Activated CD4-positive, alpha-beta T cell treated with anti-CD3 and anti-CD28 coated beads for 36 hours (primary cell): Measurements from ENCODE around the gene PRKCE. TPM values are rescaled to one million over a fixed set of nuclear protein-coding genes. Genes with fewer than 3 reads are reported as not detected.

Experiments
- ATAC-seq: fragments of 200-7000 bp; cut with Tn5 transposase; one replicate; pipeline ENCODE4 v1.10.0; 2021; ENCODE audit warnings: mild to moderate bottlenecking, moderate library complexity
- CTCF ChIA-PET: fragments of 350-600 bp; sonication (Branson Sonifier 250); formaldehyde crosslinking; loops from one replicate; lab custom pipeline; 2021; ENCODE audit warnings: antibody characterized with exemption; lab: Charles Lee
- POLR2A ChIA-PET: fragments of 350-600 bp; sonication (Branson Sonifier 250); formaldehyde crosslinking; loops from one replicate; lab custom pipeline; 2021; ENCODE audit warnings: antibody characterized with exemption, inconsistent platforms; lab: Charles Lee
- DNase-seq: peaks from one replicate; pipeline ENCODE4 v3.0.0-alpha.2; 2020
- H3K27ac Mint-ChIP-seq: one replicate; pipeline ENCODE4 v1.8.0; 2021; ENCODE audit warnings: mixed read lengths
- H3K27me3 Mint-ChIP-seq: one replicate; pipeline ENCODE4 v1.8.0; 2021; ENCODE audit warnings: mixed read lengths
- H3K36me3 Mint-ChIP-seq: one replicate; pipeline ENCODE4 v1.8.0; 2021; ENCODE audit warnings: low read depth, mixed read lengths
- H3K4me1 Mint-ChIP-seq: one replicate; pipeline ENCODE4 v1.8.0; 2021; ENCODE audit warnings: mixed read lengths
- H3K4me3 Mint-ChIP-seq: one replicate; pipeline ENCODE4 v1.8.0; 2021; ENCODE audit warnings: mild to moderate bottlenecking, moderate library complexity, mixed read lengths
- H3K9me3 Mint-ChIP-seq: one replicate; pipeline ENCODE4 v1.8.0; 2021; ENCODE audit warnings: low read depth, mixed read lengths
- intact Hi-C, 2 experiments: fragments of 100-400 bp; cut with DNase I in 1 of 2; cut with micrococcal nuclease in 1 of 2; formaldehyde crosslinking; loops; one replicate each; pipeline versions ENCODE4 v1.14.2 to v1.15.1; 2022 to 2024; cut with DNase I, micrococcal nuclease
- total RNA-seq, 2 experiments: library from RNA; stranded (reverse); gene quantifications; one replicate each; pipeline ENCODE4 v1.2.3, GENCODE V29; 2021

The PRKCE gene
- total RNA-seq, 2 experiments from 2014 or later: 9.0 to 13.2 TPM

- intact Hi-C loops: no loop called here
- Mint-ChIP-seq H3K4me3 (no peak overlapping the region), H3K36me3 (no peaks in the 10 kb centered on the region), H3K27ac (no peak overlapping the region), H3K27me3 (no peaks in the 10 kb centered on the region), H3K4me1 (no peaks in the 10 kb centered on the region), H3K9me3 (no peaks in the 10 kb centered on the region)
- CTCF ChIA-PET: interaction anchor here (0.6 kb wide), 1 partner anchor 66 kb away, joined by 3 read pairs; no protein-coding TSS in a partner anchor
- ATAC-seq: no peak
- DNase-seq: no peak
- POLR2A ChIA-PET: no interaction called here
Observed at GRCh38 chr2:46122318-46122976, 471.0 kb downstream of the PRKCE start.

GRCh38 chr2:46123013-46123412, 471.5 kb downstream of the PRKCE start:
- DNase-seq (no peak), ATAC-seq (no peak)
- Mint-ChIP-seq H3K9me3 (no peaks in the 10 kb centered on the region), H3K4me3 (no peak overlapping the region), H3K27ac (no peak overlapping the region), H3K4me1 (no peaks in the 10 kb centered on the region), H3K36me3 (no peaks in the 10 kb centered on the region), H3K27me3 (no peaks in the 10 kb centered on the region)
- intact Hi-C loops: no loop called here
- ChIA-PET POLR2A (no interaction called here), CTCF (interaction anchor here (0.6 kb wide), 1 partner anchor 66 kb away, joined by 3 read pairs; no protein-coding TSS in a partner anchor)

GRCh38 chr2:46125798-46126197, 474.3 kb downstream of the PRKCE start:
- H3K9me3 Mint-ChIP-seq: no peaks in the 10 kb centered on the region
- DNase-seq (no peak), ATAC-seq (no peak)
- no peak overlapping the region for H3K4me3 Mint-ChIP-seq
- CTCF ChIA-PET: no interaction called here
- intact Hi-C loops: no loop called here
- no peaks in the 10 kb centered on the region for H3K4me1 Mint-ChIP-seq
- POLR2A ChIA-PET: no interaction called here
- no peaks in the 10 kb centered on the region for H3K36me3 Mint-ChIP-seq
- H3K27me3 Mint-ChIP-seq: no peaks in the 10 kb centered on the region
- no peak overlapping the region for H3K27ac Mint-ChIP-seq

DNA sequence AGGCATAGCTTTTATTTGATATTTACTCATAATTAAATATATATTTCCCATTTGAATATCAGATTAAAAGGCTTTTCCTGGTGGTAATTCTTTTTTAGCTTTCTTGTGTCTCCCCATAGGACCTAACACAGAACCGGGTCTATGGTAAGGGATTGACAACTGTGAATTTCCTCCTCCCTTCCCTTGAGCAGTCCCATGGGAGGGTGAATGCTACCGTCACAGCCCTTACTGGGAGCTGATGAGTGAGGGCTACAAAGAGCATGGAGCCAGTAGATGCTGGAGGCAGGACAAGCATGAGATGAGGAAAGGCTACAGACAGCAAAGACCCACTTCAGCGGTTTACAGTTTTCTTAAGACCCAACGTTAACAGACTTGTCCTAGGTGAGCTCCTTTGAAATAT, 475.1 kb downstream of the PRKCE start:
- intact Hi-C loops: no loop called here
- ChIA-PET POLR2A (no interaction called here), CTCF (interaction anchor here (0.7 kb wide), 1 partner anchor 167 kb away, joined by 3 read pairs; no protein-coding TSS in a partner anchor)
- no peaks in the 10 kb centered on the region for H3K27me3 Mint-ChIP-seq
- H3K36me3 Mint-ChIP-seq: no peaks in the 10 kb centered on the region
- H3K27ac Mint-ChIP-seq: no peak overlapping the region
- H3K4me1 Mint-ChIP-seq: no peaks in the 10 kb centered on the region
- no peak overlapping the region for H3K4me3 Mint-ChIP-seq
- DNase-seq (no peak), ATAC-seq (no peak)
- no peaks in the 10 kb centered on the region for H3K9me3 Mint-ChIP-seq

DNA sequence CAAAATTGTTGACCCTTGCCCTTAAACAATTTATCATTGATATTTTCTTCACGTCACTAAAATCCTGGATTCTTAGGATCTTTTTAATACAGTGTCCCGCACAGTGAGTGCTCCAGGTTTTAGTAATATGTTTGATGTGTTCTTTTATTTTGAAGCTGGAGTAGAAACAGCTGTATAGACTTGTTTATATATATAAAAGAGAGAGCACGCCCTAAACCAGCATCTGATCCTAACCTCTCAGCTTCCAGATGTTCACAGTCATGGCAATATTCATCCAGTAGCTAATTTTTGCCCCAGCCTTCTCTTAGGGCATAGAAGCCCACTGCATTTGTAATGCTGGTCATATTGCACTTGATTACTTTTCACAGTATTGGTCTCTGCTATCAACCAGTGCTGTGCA, 475.7 kb downstream of the PRKCE start:
- DNase-seq (no peak), ATAC-seq (no peak)
- Mint-ChIP-seq H3K27me3 (no peaks in the 10 kb centered on the region), H3K4me1 (no peaks in the 10 kb centered on the region), H3K27ac (no peak overlapping the region), H3K4me3 (no peak overlapping the region), H3K36me3 (no peaks in the 10 kb centered on the region), H3K9me3 (no peaks in the 10 kb centered on the region)
- POLR2A ChIA-PET: no interaction called here
- CTCF ChIA-PET: no interaction called here
- intact Hi-C loops: no loop called here

GRCh38 chr2:46130511-46130910, 479.0 kb downstream of the PRKCE start:
- ChIA-PET POLR2A (no interaction called here), CTCF (no interaction called here)
- Mint-ChIP-seq H3K36me3 (no peaks in the 10 kb centered on the region), H3K4me1 (no peaks in the 10 kb centered on the region), H3K4me3 (no peak overlapping the region), H3K9me3 (no peaks in the 10 kb centered on the region), H3K27me3 (no peaks in the 10 kb centered on the region), H3K27ac (no peak overlapping the region)
- no peak for ATAC-seq
- DNase-seq: no peak
- intact Hi-C loops: no loop called here

DNA sequence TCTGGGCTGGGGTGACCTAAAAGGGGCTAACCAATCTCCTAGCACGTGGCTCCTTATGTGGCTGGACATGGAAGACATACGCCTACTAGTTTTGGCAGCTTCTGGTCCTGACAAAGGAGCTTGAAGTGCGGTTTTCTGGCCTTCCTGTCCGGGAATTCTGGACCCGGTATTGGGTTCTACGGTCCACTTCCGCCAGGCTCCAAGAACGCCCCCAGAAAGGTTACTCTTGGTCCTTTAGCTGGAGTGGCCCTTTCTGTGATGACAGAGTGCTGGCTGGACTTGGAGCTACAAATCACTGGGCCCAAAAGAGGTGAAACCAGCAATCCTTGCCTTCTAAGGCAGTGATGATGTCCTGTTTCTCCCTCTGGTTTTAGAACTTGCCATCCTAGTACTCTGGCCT, 481.5 kb downstream of the PRKCE start:
- no peaks in the 10 kb centered on the region for H3K4me1 Mint-ChIP-seq
- CTCF ChIA-PET: interaction anchor here (0.8 kb wide), 1 partner anchor 74 kb away, joined by 3 read pairs; no protein-coding TSS in a partner anchor
- no peaks in the 10 kb centered on the region for H3K27me3 Mint-ChIP-seq
- intact Hi-C loops: no loop called here
- H3K9me3 Mint-ChIP-seq: no peaks in the 10 kb centered on the region
- no peak overlapping the region for H3K27ac Mint-ChIP-seq
- no peak overlapping the region for H3K4me3 Mint-ChIP-seq
- no peak for ATAC-seq
- POLR2A ChIA-PET: no interaction called here
- no peak for DNase-seq
- no peaks in the 10 kb centered on the region for H3K36me3 Mint-ChIP-seq

DNA sequence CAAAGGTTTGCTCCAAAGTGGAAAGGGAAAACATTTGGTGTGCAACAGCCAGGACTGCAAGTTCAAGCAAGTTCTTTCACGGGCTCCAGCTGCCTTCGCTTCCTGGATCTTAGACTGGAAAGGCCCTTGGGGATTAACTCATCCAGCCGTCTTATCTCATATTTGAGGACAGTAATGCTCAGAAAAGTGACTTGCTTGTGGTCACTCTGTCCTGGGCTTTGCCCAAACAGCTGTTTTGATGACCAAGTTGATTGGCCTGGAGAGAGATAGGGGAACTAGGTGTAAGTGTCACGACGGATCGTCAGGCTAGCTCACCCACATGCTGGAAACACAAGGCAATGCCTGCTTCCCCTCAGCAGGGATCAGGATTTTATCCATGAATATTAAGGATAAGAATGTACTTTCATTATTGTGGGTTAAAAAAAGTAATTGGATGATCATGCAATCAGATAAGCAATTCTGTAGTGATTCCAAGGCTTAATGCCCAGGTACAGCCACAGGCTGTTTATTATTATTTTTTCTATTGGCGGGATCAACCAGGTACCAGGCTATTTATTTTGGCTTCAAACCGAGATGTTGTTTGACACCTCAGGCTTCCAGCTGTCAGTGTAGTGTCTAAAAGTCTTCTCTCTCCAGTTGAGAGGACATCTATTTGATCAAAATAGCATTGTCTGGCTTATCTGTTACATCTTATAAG, 483.2 kb downstream of the PRKCE start:
- Mint-ChIP-seq H3K27ac (no peak overlapping the region), H3K36me3 (no peaks in the 10 kb centered on the region), H3K4me1 (no peaks in the 10 kb centered on the region), H3K9me3 (no peaks in the 10 kb centered on the region), H3K4me3 (no peak overlapping the region), H3K27me3 (no peaks in the 10 kb centered on the region)
- no peak for DNase-seq
- intact Hi-C loops: no loop called here
- ChIA-PET POLR2A (no interaction called here), CTCF (no interaction called here)
- no peak for ATAC-seq

- Mint-ChIP-seq H3K4me1 (no peaks in the 10 kb centered on the region), H3K36me3 (no peaks in the 10 kb centered on the region), H3K9me3 (no peaks in the 10 kb centered on the region), H3K27me3 (no peaks in the 10 kb centered on the region), H3K27ac (no peak overlapping the region), H3K4me3 (no peak overlapping the region)
- intact Hi-C loops: no loop called here
- no peak for DNase-seq
- ChIA-PET CTCF (no interaction called here), POLR2A (no interaction called here)
- no peak for ATAC-seq
Observed at GRCh38 chr2:46135228-46135855, 483.9 kb downstream of the PRKCE start.

GRCh38 chr2:46135958-46136357, 484.5 kb downstream of the PRKCE start:
- intact Hi-C loops: no loop called here
- Mint-ChIP-seq H3K27me3 (no peaks in the 10 kb centered on the region), H3K36me3 (no peaks in the 10 kb centered on the region), H3K4me3 (no peak overlapping the region), H3K27ac (no peak overlapping the region), H3K9me3 (no peaks in the 10 kb centered on the region), H3K4me1 (no peaks in the 10 kb centered on the region)
- CTCF ChIA-PET: no interaction called here
- DNase-seq: no peak
- no peak for ATAC-seq
- POLR2A ChIA-PET: no interaction called here

- H3K9me3 Mint-ChIP-seq: no peaks in the 10 kb centered on the region
- H3K4me3 Mint-ChIP-seq: no peak overlapping the region
- DNase-seq: no peak
- H3K36me3 Mint-ChIP-seq: no peaks in the 10 kb centered on the region
- no peaks in the 10 kb centered on the region for H3K27me3 Mint-ChIP-seq
- ChIA-PET CTCF (no interaction called here), POLR2A (no interaction called here)
- H3K27ac Mint-ChIP-seq: no peak overlapping the region
- no peak for ATAC-seq
- H3K4me1 Mint-ChIP-seq: no peaks in the 10 kb centered on the region
- intact Hi-C loops: no loop called here
Observed at GRCh38 chr2:46136481-46136880, 485.0 kb downstream of the PRKCE start.

GRCh38 chr2:46136953-46137352, 485.5 kb downstream of the PRKCE start:
- ChIA-PET POLR2A (no interaction called here), CTCF (no interaction called here)
- Mint-ChIP-seq H3K4me3 (no peak overlapping the region), H3K36me3 (no peaks in the 10 kb centered on the region), H3K9me3 (no peaks in the 10 kb centered on the region), H3K4me1 (no peaks in the 10 kb centered on the region), H3K27ac (no peak overlapping the region), H3K27me3 (no peaks in the 10 kb centered on the region)
- no peak for DNase-seq
- intact Hi-C loops: no loop called here
- no peak for ATAC-seq
